Neural crest cell (in vitro differentiated cells): ENCODE results near the gene DBR1. TPM values are rescaled to one million over a fixed set of nuclear protein-coding genes. Genes with fewer than 3 reads are reported as not detected.

Experiments
- DNase-seq: peaks from one replicate; pipeline ENCODE4 v3.0.0; 2021; ENCODE audit warnings: low read depth, mixed read lengths, low spot score
- H3K27ac Mint-ChIP-seq: one replicate; pipeline ENCODE4 v1.8.0; 2021; ENCODE audit warnings: mild to moderate bottlenecking, mixed read lengths; ENCODE audit not compliant: unreplicated experiment
- H3K27me3 Mint-ChIP-seq: 2 replicates; pipeline ENCODE4 v1.8.0; 2021; ENCODE audit warnings: low read depth, mild to moderate bottlenecking, mixed read lengths
- H3K36me3 Mint-ChIP-seq: 2 replicates; pipeline ENCODE4 v1.8.0; 2021; ENCODE audit warnings: low read depth, mild to moderate bottlenecking, mixed read lengths
- H3K4me1 Mint-ChIP-seq: 2 replicates; pipeline ENCODE4 v1.8.0; 2021; ENCODE audit warnings: mixed read lengths
- H3K4me3 Mint-ChIP-seq: one replicate; pipeline ENCODE4 v1.8.0; 2021; ENCODE audit warnings: mild to moderate bottlenecking, mixed read lengths
- H3K9me3 Mint-ChIP-seq: 2 replicates; pipeline ENCODE4 v1.8.0; 2021; ENCODE audit warnings: mixed read lengths
- CTCF ChIP-seq: fragments of 200-600 bp; sonication (generic); conservative IDR thresholded peaks from 2 replicates; pipeline ENCODE4 v1.5.0; 2021; ENCODE audit warnings: antibody characterized with exemption, mild to moderate bottlenecking
- long read RNA-seq: library from polyadenylated mRNA; unstranded; transcript quantifications from one replicate; pipeline ENCODE4 v2.0.0, GENCODE V29; 2020
- total RNA-seq: library from RNA; stranded (reverse); gene quantifications from 2 replicates; pipeline ENCODE4 v1.2.1, GENCODE V29; 2021

Gene DBR1
- 23.0 and 25.6 TPM in 2 replicates for total RNA-seq
- long read RNA-seq, transcript DBR1-201 (8 exons, 2,666 nt), result major isoform, 71 of 80 reads
- long read RNA-seq, partial matches to known transcripts, result 4 of 80 reads
- long read RNA-seq, other reads (novel, unspliced or antisense), result 5 of 80 reads

DNA sequence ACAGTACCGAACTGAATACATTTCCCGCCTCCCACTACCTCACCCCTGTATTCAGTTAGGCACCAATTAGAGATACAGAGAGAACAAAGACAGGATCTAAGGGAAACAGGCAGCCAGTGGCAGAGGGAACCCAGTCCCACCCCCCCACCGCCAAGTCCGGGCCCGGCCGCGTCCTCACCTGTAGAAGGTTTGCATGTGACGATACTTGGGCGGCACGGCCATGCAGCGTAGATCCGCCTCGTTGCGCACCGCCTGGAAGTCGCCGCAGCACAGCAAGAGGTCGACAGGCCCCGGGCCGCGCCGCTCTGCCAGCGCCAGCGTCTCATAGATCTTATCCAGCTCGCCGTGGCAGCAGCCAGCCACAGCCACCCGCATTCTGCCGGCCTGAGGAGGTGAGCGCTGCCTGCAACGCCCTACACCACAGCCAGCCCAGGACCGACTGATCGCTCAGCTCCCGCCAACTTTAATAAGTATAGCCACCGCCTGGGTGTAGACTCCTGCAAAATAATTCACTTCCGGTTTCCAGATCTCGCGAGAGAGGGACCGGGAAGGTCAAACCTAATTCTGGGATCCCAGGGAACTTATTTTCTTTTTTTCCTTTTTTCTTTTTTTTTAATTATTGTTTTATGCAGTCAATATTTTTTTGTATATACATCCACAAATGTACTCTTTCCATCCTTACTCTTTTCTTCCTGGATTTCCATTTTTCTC lies at the start of gene DBR1:
DBR1 (minus strand) TSS at position 501 of the 711 bp plus-strand sequence; CDS start at position 375, 126 bp downstream.
- Mint-ChIP-seq H3K36me3 (no peaks in the 10 kb centered on the region), H3K27ac (peak within 1 kb of the TSS; percentile 99), H3K4me3 (peak within 1 kb of the TSS; percentile 99), H3K9me3 (no peaks in the 10 kb centered on the region), H3K4me1 (peaks cover 32% of the 10 kb centered on the region), H3K27me3 (peaks cover 20% of the 10 kb centered on the region)
- TF ChIP-seq CTCF, result no peak
- DNase-seq, result peak; percentile 76

- no peak for TF ChIP-seq CTCF
- Mint-ChIP-seq H3K4me3 (no peak overlapping the region), H3K27ac (no peak overlapping the region), H3K27me3 (no peaks in the 10 kb centered on the region), H3K4me1 (peaks cover 21% of the 10 kb centered on the region), H3K36me3 (peaks cover 4% of the 10 kb centered on the region), H3K9me3 (no peaks in the 10 kb centered on the region)
- DNase-seq, result no peak
These were observed 48.2 kb upstream of the DBR1 start for GRCh38 chr3:138222942-138223287.

GRCh38 chr3:138222131-138222941 lies 47.6 kb upstream of the DBR1 start:
- Mint-ChIP-seq H3K36me3 (peaks cover 4% of the 10 kb centered on the region), H3K4me3 (no peak overlapping the region), H3K27ac (no peak overlapping the region), H3K4me1 (peaks cover 21% of the 10 kb centered on the region), H3K9me3 (no peaks in the 10 kb centered on the region), H3K27me3 (no peaks in the 10 kb centered on the region)
- TF ChIP-seq CTCF, result no peak
- DNase-seq, result no peak

DNA sequence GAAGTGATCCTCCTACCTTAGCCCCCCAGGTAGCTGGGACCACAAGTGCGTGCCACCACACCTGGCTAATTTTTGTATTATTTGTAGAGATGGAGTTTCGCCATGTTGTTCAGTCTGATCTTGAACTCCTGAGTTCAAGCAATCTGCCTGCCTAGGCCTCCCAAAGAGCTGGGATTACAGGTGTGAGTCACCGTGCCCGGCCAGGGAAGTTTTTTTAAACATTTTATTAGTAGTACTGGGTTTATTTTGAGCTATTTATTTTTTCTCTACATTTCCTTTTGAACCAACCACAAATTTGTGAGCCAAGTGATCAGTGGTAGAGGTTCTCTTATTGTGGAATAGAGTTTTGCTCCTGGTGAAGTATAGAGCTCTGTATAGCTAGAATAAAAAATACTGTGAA lies 46.1 kb upstream of the DBR1 start:
- Mint-ChIP-seq H3K36me3 (peaks cover 4% of the 10 kb centered on the region), H3K4me3 (no peak overlapping the region), H3K27me3 (no peaks in the 10 kb centered on the region), H3K27ac (no peak overlapping the region), H3K4me1 (peaks cover 21% of the 10 kb centered on the region), H3K9me3 (no peaks in the 10 kb centered on the region)
- no peak for TF ChIP-seq CTCF
- no peak for DNase-seq

- Mint-ChIP-seq H3K36me3 (no peaks in the 10 kb centered on the region), H3K4me1 (peaks cover 21% of the 10 kb centered on the region), H3K27ac (no peak overlapping the region), H3K9me3 (no peaks in the 10 kb centered on the region), H3K4me3 (no peak overlapping the region), H3K27me3 (no peaks in the 10 kb centered on the region)
- TF ChIP-seq CTCF, result no peak
- no peak for DNase-seq
These were observed 45.5 kb upstream of the DBR1 start for GRCh38 chr3:138220242-138220641.
